IMR-90 (cell line): Measurements from ENCODE around the gene GNB1L. TPM values are rescaled to one million over a fixed set of nuclear protein-coding genes. Genes with fewer than 3 reads are reported as not detected.

Source experiments
- ATAC-seq: fragments of 200-7000 bp; cut with Tn5 transposase; 2 replicates; pipeline ENCODE4 v1.9.1; 2020; ENCODE audit warnings: low read depth, mild to moderate bottlenecking, moderate library complexity
- BruUV-seq: library from RNA; stranded (reverse); fragments of 400-500 nt; replicated peaks from 2 replicates; lab custom pipeline; 2021; lab: Mats Ljungman, UMichigan
- CTCF ChIA-PET: fragments of 300-600 bp; formaldehyde crosslinking; extraction: SDS; loops from one replicate; lab custom pipeline; 2021; ENCODE audit warnings: antibody characterized with exemption; lab: Yijun Ruan, JAX
- POLR2A ChIA-PET: fragments of 300-600 bp; sonication (Branson Sonifier 250); formaldehyde crosslinking; loops from one replicate; lab custom pipeline; 2022; ENCODE audit warnings: antibody characterized with exemption; ENCODE audit not compliant: unreplicated experiment; lab: Charles Lee
- DNase-seq: peaks from one replicate; pipeline ENCODE4 v3.0.0; 2013
- H2AFZ ChIP-seq: replicated peaks from 2 replicates; pipeline ENCODE3; 2013; ENCODE audit warnings: low read length, mild to moderate bottlenecking; ENCODE audit not compliant: poor library complexity
- H2AK5ac ChIP-seq: 2 replicates; pipeline ENCODE4 v1.6.1; 2013; ENCODE audit warnings: low read depth, low read length, inconsistent platforms
- H2AK9ac ChIP-seq: replicated peaks from 2 replicates; pipeline ENCODE3; 2013; ENCODE audit warnings: mild to moderate bottlenecking, low read depth, low read length, moderate library complexity; ENCODE audit not compliant: poor library complexity
- H2BK120ac ChIP-seq: 2 replicates; pipeline ENCODE4 v1.6.1; 2013; ENCODE audit warnings: low read depth, low read length, inconsistent platforms
- H2BK15ac ChIP-seq: 3 replicates; pipeline ENCODE4 v1.6.1; 2013; ENCODE audit warnings: low read depth, low read length, inconsistent platforms
- H2BK20ac ChIP-seq: 2 replicates; pipeline ENCODE4 v1.6.1; 2013; ENCODE audit warnings: low read depth, mild to moderate bottlenecking, inconsistent platforms, low read length, moderate library complexity
- H2BK5ac ChIP-seq: 2 replicates; pipeline ENCODE4 v1.6.1; 2013; ENCODE audit warnings: mild to moderate bottlenecking, low read depth, low read length, inconsistent platforms; ENCODE audit not compliant: poor library complexity, severe bottlenecking
- H3K14ac ChIP-seq: replicated peaks from 2 replicates; pipeline ENCODE4 v1.6.1; 2013; ENCODE audit warnings: low read depth, low read length, inconsistent platforms
- H3K18ac ChIP-seq: 2 replicates; pipeline ENCODE4 v1.6.1; 2013; ENCODE audit warnings: low read depth, low read length, control low read depth
- H3K23ac ChIP-seq: 2 replicates; pipeline ENCODE4 v1.6.1; 2013; ENCODE audit warnings: low read depth, low read length, inconsistent platforms
- H3K27ac ChIP-seq: 2 replicates; pipeline ENCODE4 v1.5.1; 2013; ENCODE audit warnings: mild to moderate bottlenecking, control low read depth, low read length; ENCODE audit not compliant: insufficient read depth
- H3K27me3 ChIP-seq: 2 replicates; pipeline ENCODE4 v1.6.1; 2013; ENCODE audit warnings: low read length; ENCODE audit not compliant: control insufficient read depth, insufficient read depth
- H3K36me3 ChIP-seq: 2 replicates; pipeline ENCODE4 v1.6.1; 2013; ENCODE audit warnings: low read length, mixed read lengths; ENCODE audit not compliant: control insufficient read depth, insufficient read depth
- H3K4ac ChIP-seq: 2 replicates; pipeline ENCODE4 v1.6.1; 2013; ENCODE audit warnings: low read depth, low read length, inconsistent platforms
- H3K4me1 ChIP-seq: 2 replicates; pipeline ENCODE4 v1.6.1; 2013; ENCODE audit warnings: low read length, mixed read lengths; ENCODE audit not compliant: control insufficient read depth, insufficient read depth
- H3K4me2 ChIP-seq: 2 replicates; pipeline ENCODE4 v1.6.1; 2013; ENCODE audit warnings: low read depth, mild to moderate bottlenecking, control low read depth, low read length, moderate library complexity
- H3K4me3 ChIP-seq: 2 replicates; pipeline ENCODE4 v1.5.1; 2013; ENCODE audit warnings: low read depth, mild to moderate bottlenecking, control low read depth, low read length, moderate library complexity; ENCODE audit not compliant: insufficient read depth
- H3K56ac ChIP-seq: 2 replicates; pipeline ENCODE4 v1.6.1; 2013; ENCODE audit warnings: low read length, inconsistent platforms; ENCODE audit not compliant: insufficient read depth; ENCODE audit errors: extremely low read depth
- H3K79me1 ChIP-seq, 2 experiments: 2 replicates each; pipeline ENCODE4 v1.6.1; 2013; ENCODE audit warnings: low read length in 2 of 2, inconsistent platforms in 1 of 2, low read depth in 1 of 2
- H3K9ac ChIP-seq: 2 replicates; pipeline ENCODE4 v1.6.1; 2013; ENCODE audit warnings: low read depth, low read length, control low read depth
- H3K9me1 ChIP-seq: 2 replicates; pipeline ENCODE4 v1.6.1; 2013; ENCODE audit warnings: low read length, inconsistent platforms; ENCODE audit not compliant: insufficient read depth
- H3K9me3 ChIP-seq: 2 replicates; pipeline ENCODE4 v1.6.1; 2013; ENCODE audit warnings: low read length; ENCODE audit not compliant: control insufficient read depth, insufficient read depth
- H4K20me1 ChIP-seq: 2 replicates; pipeline ENCODE4 v1.6.1; 2013; ENCODE audit warnings: low read length, inconsistent platforms; ENCODE audit not compliant: insufficient read depth
- H4K5ac ChIP-seq: 2 replicates; pipeline ENCODE4 v1.6.1; 2013; ENCODE audit warnings: mild to moderate bottlenecking, low read depth, low read length, control low read depth
- H4K8ac ChIP-seq, 2 experiments: 2 replicates each; pipeline ENCODE4 v1.6.1; 2013; ENCODE audit warnings: low read depth in 2 of 2, low read length in 2 of 2, control low read depth in 1 of 2, inconsistent platforms in 1 of 2
- H4K91ac ChIP-seq: 2 replicates; pipeline ENCODE4 v1.6.1; 2013; ENCODE audit warnings: low read depth, low read length, inconsistent platforms; ENCODE audit not compliant: insufficient read depth
- FOS ChIP-seq: fragments of 150-350 bp; IDR thresholded peaks from 2 replicates; pipeline ENCODE4 v1.6.1; 2016; ENCODE audit warnings: low read depth, low read length
- MAZ ChIP-seq: IDR thresholded peaks from 2 replicates; pipeline ENCODE4 v1.6.1; 2012; ENCODE audit warnings: low read depth, mild to moderate bottlenecking, low read length, improper control_type of control experiment, moderate library complexity, borderline replicate concordance
- NFE2L2 ChIP-seq: fragments of 150-350 bp; IDR thresholded peaks from 2 replicates; pipeline ENCODE4 v1.6.1; 2016; ENCODE audit warnings: low read depth, mild to moderate bottlenecking, low read length
- POLR2A ChIP-seq: IDR thresholded peaks from 2 replicates; pipeline ENCODE4 v1.6.1; 2012; ENCODE audit warnings: mild to moderate bottlenecking, low read depth, low read length
- RAD21 ChIP-seq: IDR thresholded peaks from 2 replicates; pipeline ENCODE4 v1.6.1; 2012; ENCODE audit warnings: low read length, improper control_type of control experiment
- RCOR1 ChIP-seq: IDR thresholded peaks from 2 replicates; pipeline ENCODE4 v1.6.1; 2012; ENCODE audit warnings: mild to moderate bottlenecking, low read length, improper control_type of control experiment; ENCODE audit not compliant: insufficient replicate concordance
- RFX5 ChIP-seq: IDR thresholded peaks from 2 replicates; pipeline ENCODE4 v1.8.0; 2012; ENCODE audit warnings: low read depth, mild to moderate bottlenecking, low read length, moderate library complexity
- SMC3 ChIP-seq: fragments of 150-350 bp; IDR thresholded peaks from 2 replicates; pipeline ENCODE4 v1.6.1; 2016; ENCODE audit warnings: low read depth, mild to moderate bottlenecking, antibody characterized with exemption, low read length, moderate library complexity
- WGBS, 2 experiments: methylation state at CpG; one replicate each; pipeline versions ENCODE4 v1.1.5 to v1.1.7; 2013; ENCODE audit warnings: missing lambda C conversion rate in 2 of 2; ENCODE audit not compliant: insufficient read length in 1 of 2; ENCODE audit errors: extremely low coverage in 2 of 2; 5-methylcytosine and 5-hydroxymethylcytosine counted together
- dilution Hi-C: fragments of 300-500 bp; cut with HindIII; formaldehyde crosslinking; loops from one replicate; pipeline ENCODE4 v1.14.3; 2018; ENCODE audit warnings: low sequenced_read_pairs; ENCODE audit not compliant: unreplicated experiment
- in situ Hi-C: fragments of 300-500 bp; cut with MboI; formaldehyde crosslinking; loops from 3 replicates; pipeline ENCODE4 v1.14.3; 2019; ENCODE audit warnings: low sequenced_read_pairs, inconsistent platforms, mixed read lengths
- intact Hi-C: fragments of 100-400 bp; cut with micrococcal nuclease; formaldehyde crosslinking; loops from 2 replicates; pipeline ENCODE4 v1.10.0; 2022
- polyA plus RNA-seq, 3 experiments: library from polyadenylated mRNA; depleted of rRNA; stranded (reverse); fragments of >200 nt; gene quantifications; 2 replicates each; pipeline ENCODE4 v1.2.3, GENCODE V29; 2012; ENCODE audit warnings: low replicate concordance in 1 of 3
- total RNA-seq: library from RNA; depleted of rRNA; stranded (reverse); fragments of >200 nt; gene quantifications from 2 replicates; pipeline ENCODE4 v1.2.3, GENCODE V29; 2012

Gene GNB1L
- total and polyA plus RNA-seq, 2 of the 4 experiments (the other 2 are of a cell fraction): 2.5 to 4.4 TPM

GRCh38 chr22:19805821-19806212, 48.9 kb downstream of the GNB1L start:
- no peaks in the 10 kb centered on the region for H3K9me3 ChIP-seq
- no peaks in the 10 kb centered on the region for H3K27me3 ChIP-seq
- no peak overlapping the region for H3K4ac ChIP-seq
- no peak overlapping the region for H2BK120ac ChIP-seq
- H3K23ac ChIP-seq: no peak overlapping the region
- H2BK5ac ChIP-seq: no peak overlapping the region
- H2BK15ac ChIP-seq: no peak overlapping the region
- no TSS peak for BruUV-seq
- in situ Hi-C loops: no loop called here
- H3K27ac ChIP-seq: no peak overlapping the region
- no peak overlapping the region; the same call in 1 of the 2 replicates for H2AK5ac ChIP-seq
- H3K56ac ChIP-seq: no peak overlapping the region
- H4K91ac ChIP-seq: no peak overlapping the region
- no peaks in the 10 kb centered on the region for H3K9me1 ChIP-seq
- dilution Hi-C loops: no loop called here
- no peaks in the 10 kb centered on the region for H3K79me1 ChIP-seq
- no peak overlapping the region for H4K5ac ChIP-seq
- H3K14ac ChIP-seq: no peak overlapping the region
- no peaks in the 10 kb centered on the region for H3K36me3 ChIP-seq
- no peak overlapping the region for H3K4me3 ChIP-seq
- H4K20me1 ChIP-seq: no peaks in the 10 kb centered on the region
- H2BK20ac ChIP-seq: no peak overlapping the region
- no peak overlapping the region for H4K8ac ChIP-seq
- DNase-seq (no peak), ATAC-seq (no peak)
- H3K9ac ChIP-seq: no peak overlapping the region
- TF ChIP-seq FOS (no peak), SMC3 (no peak), RAD21 (no peak), NFE2L2 (no peak), RCOR1 (no peak), RFX5 (no peak), POLR2A (no peak), MAZ (no peak)
- peaks cover 9% of the 10 kb centered on the region for H3K4me1 ChIP-seq
- H2AFZ ChIP-seq: no peak overlapping the region
- POLR2A ChIA-PET: no interaction called here
- CTCF ChIA-PET: no interaction called here
- no peak overlapping the region for H2AK9ac ChIP-seq
- no peak overlapping the region for H3K4me2 ChIP-seq
- no peak overlapping the region for H3K18ac ChIP-seq
- WGBS, 2 experiments: 100% methylated on average over 5 of the region's 8 CpGs; no CpG with 5 or more reads in 1 of the 2 experiments
- intact Hi-C loops: no loop called here
